ENCODE measurements around the gene TSPAN17. TPM values are rescaled to one million over a fixed set of nuclear protein-coding genes. Genes with fewer than 3 reads are reported as not detected.

The TSPAN17 gene
- total and polyA plus RNA-seq, 9 of the 15 experiments (the other 6 are each of a cell fraction or from before 2014, with no cell fraction given), result 0.73 to 58.3 (median 34.5) TPM

DNA sequence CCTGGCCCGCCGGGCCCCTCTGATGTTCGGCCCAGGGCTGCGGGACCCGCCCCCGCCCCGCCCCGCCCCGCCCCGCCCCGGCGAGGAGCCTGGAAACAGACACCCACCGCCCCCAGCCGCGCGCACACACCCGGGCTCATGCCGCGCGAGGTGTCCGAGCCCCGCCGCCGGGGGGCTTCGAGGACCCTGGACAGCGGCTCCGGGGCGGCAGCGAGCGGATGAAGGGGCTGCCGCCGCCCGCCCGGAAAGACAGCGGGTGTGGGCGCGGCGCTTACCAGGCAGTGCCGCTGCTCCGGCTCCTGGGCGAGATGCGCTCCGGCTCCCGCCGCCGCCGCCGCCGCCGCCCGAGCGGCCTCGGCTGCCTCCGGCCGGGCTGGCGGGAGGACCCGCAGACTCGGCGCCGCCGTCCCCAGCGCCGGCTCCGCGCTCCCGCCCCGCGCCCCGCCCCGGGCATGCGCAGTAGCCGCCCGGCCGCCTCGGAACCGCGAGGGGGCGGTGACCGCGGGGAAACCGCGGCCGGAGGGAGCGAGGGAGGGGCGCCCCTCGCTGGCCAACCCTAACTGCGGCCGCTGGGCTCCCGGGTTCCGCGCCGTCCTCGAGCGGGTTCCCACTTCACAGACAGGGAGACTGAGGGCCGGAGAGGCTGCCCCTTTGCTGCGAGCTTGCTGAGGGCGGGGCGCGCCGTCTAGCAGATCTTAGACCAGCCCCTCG, 37.4 kb upstream of the TSPAN17 start, which contains the start of gene GPRIN1 (continued):
- TF ChIP-seq XRCC5 (IDR thresholded peaks at IDR 0.05; ENCODE audit: low read depth, low read length), result no peak
- no peak for TF ChIP-seq RUNX1 (IDR thresholded peaks at IDR 0.05; ENCODE audit: low read depth)
- no peak for TF ChIP-seq GTF2A2 (tag; IDR thresholded peaks at IDR 0.05)
- TF ChIP-seq STAT5B (CRISPR knock-in tag; IDR thresholded peaks at IDR 0.05), result no peak
- TF ChIP-seq SNRNP70 (optimal IDR thresholded peaks at IDR 0.05; ENCODE audit: low read depth, low read length), result no peak
- TF ChIP-seq STAT5A (IDR thresholded peaks at IDR 0.05; ENCODE audit: borderline replicate concordance, low read length), result no peak
- TF ChIP-seq NCOA1 (IDR thresholded peaks at IDR 0.05; ENCODE audit: low read depth), result no peak
- TF ChIP-seq NCOA4 (IDR thresholded peaks at IDR 0.05; ENCODE audit: partially characterized antibody), result no peak
- no peak for TF ChIP-seq ZNF696 (CRISPR knock-in tag; conservative IDR thresholded peaks at IDR 0.05)
- TF ChIP-seq ZNF699 (CRISPR knock-in tag; IDR thresholded peaks at IDR 0.05; ENCODE audit: insufficient replicate concordance), result no peak
- TF ChIP-seq BRD9 (IDR thresholded peaks at IDR 0.05; ENCODE audit: low read depth, partially characterized antibody), result no peak
- TF ChIP-seq TAL1 (IDR thresholded peaks at IDR 0.05), result no peak
- 0 out of 2 replicates have a peak, but pooled peaks have one; percentile 41 for TF ChIP-seq PTBP1 (IDR thresholded peaks at IDR 0.05; ENCODE audit: low read depth, low read length)
- TF ChIP-seq MBD2 (IDR thresholded peaks at IDR 0.05; ENCODE audit: borderline replicate concordance, low read depth), result no peak
- TF ChIP-seq ADNP (tag; IDR thresholded peaks at IDR 0.05), result no peak
- TF ChIP-seq, protein P1, sequence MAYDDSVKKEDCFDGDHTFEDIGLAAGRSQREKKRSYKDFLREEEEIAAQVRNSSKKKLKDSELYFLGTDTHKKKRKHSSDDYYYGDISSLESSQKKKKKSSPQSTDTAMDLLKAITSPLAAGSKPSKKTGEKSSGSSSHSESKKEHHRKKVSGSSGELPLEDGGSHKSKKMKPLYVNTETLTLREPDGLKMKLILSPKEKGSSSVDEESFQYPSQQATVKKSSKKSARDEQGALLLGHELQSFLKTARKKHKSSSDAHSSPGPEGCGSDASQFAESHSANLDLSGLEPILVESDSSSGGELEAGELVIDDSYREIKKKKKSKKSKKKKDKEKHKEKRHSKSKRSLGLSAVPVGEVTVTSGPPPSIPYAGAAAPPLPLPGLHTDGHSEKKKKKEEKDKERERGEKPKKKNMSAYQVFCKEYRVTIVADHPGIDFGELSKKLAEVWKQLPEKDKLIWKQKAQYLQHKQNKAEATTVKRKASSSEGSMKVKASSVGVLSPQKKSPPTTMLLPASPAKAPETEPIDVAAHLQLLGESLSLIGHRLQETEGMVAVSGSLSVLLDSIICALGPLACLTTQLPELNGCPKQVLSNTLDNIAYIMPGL (CRISPR knock-in tag; IDR thresholded peaks at IDR 0.05), result no peak
- TF ChIP-seq, protein P2, sequence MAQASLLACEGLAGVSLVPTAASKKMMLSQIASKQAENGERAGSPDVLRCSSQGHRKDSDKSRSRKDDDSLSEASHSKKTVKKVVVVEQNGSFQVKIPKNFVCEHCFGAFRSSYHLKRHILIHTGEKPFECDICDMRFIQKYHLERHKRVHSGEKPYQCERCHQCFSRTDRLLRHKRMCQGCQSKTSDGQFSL (CRISPR knock-in tag; IDR thresholded peaks at IDR 0.05), result peak; percentile 72
- TF ChIP-seq, protein P2 (tag; IDR thresholded peaks at IDR 0.05), result no peak
- TF ChIP-seq ZNF134 (CRISPR knock-in tag; conservative IDR thresholded peaks at IDR 0.05), result no peak
- TF ChIP-seq DACH1 (IDR thresholded peaks at IDR 0.05; ENCODE audit: partially characterized antibody), result no peak
- peak; percentile 81; the same call in 1 of the 2 replicates for TF ChIP-seq RB1 (IDR thresholded peaks at IDR 0.05; ENCODE audit: low read depth)
